ENCODE data around the gene LRRC3. TPM values are rescaled to one million over a fixed set of nuclear protein-coding genes. Genes with fewer than 3 reads are reported as not detected.

The LRRC3 gene
- polyA plus RNA-seq, 1 of the 3 experiments (the other 2 are of a cell fraction): 2.3 TPM

DNA sequence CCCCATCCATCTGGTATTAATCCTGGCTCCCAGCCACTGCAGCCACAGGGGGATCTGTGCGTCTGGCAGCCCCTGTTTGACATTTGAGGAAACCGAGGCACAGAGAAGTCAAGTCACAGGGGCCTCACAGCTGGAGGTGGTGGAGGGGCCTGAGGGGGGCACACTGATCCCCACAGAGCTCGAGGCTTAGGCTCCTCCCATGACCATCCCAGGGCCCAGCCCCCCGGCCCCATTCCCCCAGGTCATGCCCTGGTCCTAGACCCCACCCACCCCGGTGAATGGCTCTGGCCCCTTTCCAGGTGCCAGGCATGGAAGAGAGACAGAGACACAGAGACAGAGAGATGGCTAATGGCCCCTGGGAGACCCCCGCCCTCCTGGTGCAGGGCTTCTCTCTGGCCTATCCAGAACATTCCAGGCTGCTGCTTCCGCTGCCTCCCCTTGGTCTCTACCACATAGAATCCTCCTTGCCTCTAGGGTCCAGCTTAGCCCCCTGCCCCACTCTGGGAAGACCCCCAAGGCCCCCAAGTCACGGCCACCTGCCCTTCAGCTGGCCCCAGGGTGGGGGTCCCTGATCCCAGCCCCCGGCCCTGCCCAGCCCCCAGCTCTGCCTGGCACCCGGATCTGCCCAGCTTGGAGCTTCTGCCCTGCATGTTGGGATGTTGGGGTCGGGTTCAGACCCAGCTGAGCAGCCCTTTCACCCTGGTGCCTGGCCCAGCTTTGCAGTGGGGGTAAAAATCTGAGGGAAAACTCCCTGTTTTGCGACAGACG lies 29.2 kb upstream of the LRRC3 start:
- Histone ChIP-seq H3K4me2 (no peak overlapping the region), H3K27me3 (ENCODE audit: insufficient read depth) (no peaks in the 10 kb centered on the region)
- POLR2A ChIA-PET: interaction anchor here (0.5 kb wide), 1 partner anchor 386 kb away, joined by 3 read pairs; no protein-coding TSS in a partner anchor

More for the DNA sequence above, 29.2 kb upstream of the LRRC3 start:
- Histone ChIP-seq H3K9me3 (peaks cover 9% of the 10 kb centered on the region), H2AFZ (ENCODE audit: low read depth) (no peak overlapping the region), H3K4me3 (ENCODE audit: low read depth in 2 of 2, low read length in 1 of 2) (no peak overlapping the region), H3K79me2 (ENCODE audit: insufficient read depth) (no peaks in the 10 kb centered on the region), H3K36me3 (replicated peaks in 1 of 2; ENCODE audit: control insufficient read depth in 1 of 2, insufficient read depth in 2 of 2, low read length in 1 of 2) (no peaks in the 10 kb centered on the region), H4K20me1 (ENCODE audit: insufficient read depth) (no peaks in the 10 kb centered on the region), H3K4me1 (ENCODE audit: control insufficient read depth in 1 of 2, insufficient read depth in 2 of 2, low read depth in 1 of 2, low read length in 1 of 2) (peaks cover 0 to 3% of the 10 kb centered on the region in 2 experiments; a peak in 1 of 4 replicates), H3K9ac (no peak overlapping the region), H3K9me2 (no peaks in the 10 kb centered on the region), H3K27ac (ENCODE audit: low read depth in 2 of 2, low read length in 1 of 2) (no peak overlapping the region), H3F3A (replicated peaks; ENCODE audit: insufficient read depth) (peaks cover 10% of the 10 kb centered on the region)
- no peak for DNase-seq
- 39% methylated on average over 8 of the region's 13 CpGs for WGBS (ENCODE audit: low lambda C conversion rate)
- CTCF ChIA-PET: interaction anchor here (1.0 kb wide), 1 partner anchor 128 kb away, joined by 3 read pairs; no protein-coding TSS in a partner anchor
- TF ChIP-seq MEF2A (IDR thresholded peaks at IDR 0.05; ENCODE audit: borderline replicate concordance, low read depth) (no peak), CHD2 (IDR thresholded peaks at IDR 0.05; ENCODE audit: low read length, partially characterized antibody) (no peak), MXI1 (IDR thresholded peaks at IDR 0.05; ENCODE audit: low read depth, low read length) (no peak), TAF1 (IDR thresholded peaks at IDR 0.05; ENCODE audit: borderline replicate concordance, low read depth, low read length) (no peak), TEAD4 (IDR thresholded peaks at IDR 0.05; ENCODE audit: borderline replicate concordance, insufficient read depth) (no peak), JUND (IDR thresholded peaks at IDR 0.05) (no peak), TCF12 (IDR thresholded peaks at IDR 0.05) (no peak), ELF1 (IDR thresholded peaks at IDR 0.05) (no peak), FOXJ3 (CRISPR knock-in tag; IDR thresholded peaks at IDR 0.05) (no peak), FOSL2 (IDR thresholded peaks at IDR 0.05; ENCODE audit: borderline replicate concordance, low read depth) (no peak), NRF1 (IDR thresholded peaks at IDR 0.05; ENCODE audit: low read depth, low read length) (no peak), SIN3A (IDR thresholded peaks at IDR 0.05; ENCODE audit: borderline replicate concordance, low read depth, low read length) (no peak), YY1 (IDR thresholded peaks at IDR 0.05; ENCODE audit: low read depth) (no peak)
- TF ChIP-seq, protein P1, sequence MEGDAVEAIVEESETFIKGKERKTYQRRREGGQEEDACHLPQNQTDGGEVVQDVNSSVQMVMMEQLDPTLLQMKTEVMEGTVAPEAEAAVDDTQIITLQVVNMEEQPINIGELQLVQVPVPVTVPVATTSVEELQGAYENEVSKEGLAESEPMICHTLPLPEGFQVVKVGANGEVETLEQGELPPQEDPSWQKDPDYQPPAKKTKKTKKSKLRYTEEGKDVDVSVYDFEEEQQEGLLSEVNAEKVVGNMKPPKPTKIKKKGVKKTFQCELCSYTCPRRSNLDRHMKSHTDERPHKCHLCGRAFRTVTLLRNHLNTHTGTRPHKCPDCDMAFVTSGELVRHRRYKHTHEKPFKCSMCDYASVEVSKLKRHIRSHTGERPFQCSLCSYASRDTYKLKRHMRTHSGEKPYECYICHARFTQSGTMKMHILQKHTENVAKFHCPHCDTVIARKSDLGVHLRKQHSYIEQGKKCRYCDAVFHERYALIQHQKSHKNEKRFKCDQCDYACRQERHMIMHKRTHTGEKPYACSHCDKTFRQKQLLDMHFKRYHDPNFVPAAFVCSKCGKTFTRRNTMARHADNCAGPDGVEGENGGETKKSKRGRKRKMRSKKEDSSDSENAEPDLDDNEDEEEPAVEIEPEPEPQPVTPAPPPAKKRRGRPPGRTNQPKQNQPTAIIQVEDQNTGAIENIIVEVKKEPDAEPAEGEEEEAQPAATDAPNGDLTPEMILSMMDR (IDR thresholded peaks at IDR 0.05): no peak
- TF ChIP-seq, protein P2, sequence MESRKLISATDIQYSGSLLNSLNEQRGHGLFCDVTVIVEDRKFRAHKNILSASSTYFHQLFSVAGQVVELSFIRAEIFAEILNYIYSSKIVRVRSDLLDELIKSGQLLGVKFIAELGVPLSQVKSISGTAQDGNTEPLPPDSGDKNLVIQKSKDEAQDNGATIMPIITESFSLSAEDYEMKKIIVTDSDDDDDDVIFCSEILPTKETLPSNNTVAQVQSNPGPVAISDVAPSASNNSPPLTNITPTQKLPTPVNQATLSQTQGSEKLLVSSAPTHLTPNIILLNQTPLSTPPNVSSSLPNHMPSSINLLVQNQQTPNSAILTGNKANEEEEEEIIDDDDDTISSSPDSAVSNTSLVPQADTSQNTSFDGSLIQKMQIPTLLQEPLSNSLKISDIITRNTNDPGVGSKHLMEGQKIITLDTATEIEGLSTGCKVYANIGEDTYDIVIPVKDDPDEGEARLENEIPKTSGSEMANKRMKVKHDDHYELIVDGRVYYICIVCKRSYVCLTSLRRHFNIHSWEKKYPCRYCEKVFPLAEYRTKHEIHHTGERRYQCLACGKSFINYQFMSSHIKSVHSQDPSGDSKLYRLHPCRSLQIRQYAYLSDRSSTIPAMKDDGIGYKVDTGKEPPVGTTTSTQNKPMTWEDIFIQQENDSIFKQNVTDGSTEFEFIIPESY (IDR thresholded peaks at IDR 0.05; ENCODE audit: borderline replicate concordance, low read depth): no peak
- TF ChIP-seq, protein P3, sequence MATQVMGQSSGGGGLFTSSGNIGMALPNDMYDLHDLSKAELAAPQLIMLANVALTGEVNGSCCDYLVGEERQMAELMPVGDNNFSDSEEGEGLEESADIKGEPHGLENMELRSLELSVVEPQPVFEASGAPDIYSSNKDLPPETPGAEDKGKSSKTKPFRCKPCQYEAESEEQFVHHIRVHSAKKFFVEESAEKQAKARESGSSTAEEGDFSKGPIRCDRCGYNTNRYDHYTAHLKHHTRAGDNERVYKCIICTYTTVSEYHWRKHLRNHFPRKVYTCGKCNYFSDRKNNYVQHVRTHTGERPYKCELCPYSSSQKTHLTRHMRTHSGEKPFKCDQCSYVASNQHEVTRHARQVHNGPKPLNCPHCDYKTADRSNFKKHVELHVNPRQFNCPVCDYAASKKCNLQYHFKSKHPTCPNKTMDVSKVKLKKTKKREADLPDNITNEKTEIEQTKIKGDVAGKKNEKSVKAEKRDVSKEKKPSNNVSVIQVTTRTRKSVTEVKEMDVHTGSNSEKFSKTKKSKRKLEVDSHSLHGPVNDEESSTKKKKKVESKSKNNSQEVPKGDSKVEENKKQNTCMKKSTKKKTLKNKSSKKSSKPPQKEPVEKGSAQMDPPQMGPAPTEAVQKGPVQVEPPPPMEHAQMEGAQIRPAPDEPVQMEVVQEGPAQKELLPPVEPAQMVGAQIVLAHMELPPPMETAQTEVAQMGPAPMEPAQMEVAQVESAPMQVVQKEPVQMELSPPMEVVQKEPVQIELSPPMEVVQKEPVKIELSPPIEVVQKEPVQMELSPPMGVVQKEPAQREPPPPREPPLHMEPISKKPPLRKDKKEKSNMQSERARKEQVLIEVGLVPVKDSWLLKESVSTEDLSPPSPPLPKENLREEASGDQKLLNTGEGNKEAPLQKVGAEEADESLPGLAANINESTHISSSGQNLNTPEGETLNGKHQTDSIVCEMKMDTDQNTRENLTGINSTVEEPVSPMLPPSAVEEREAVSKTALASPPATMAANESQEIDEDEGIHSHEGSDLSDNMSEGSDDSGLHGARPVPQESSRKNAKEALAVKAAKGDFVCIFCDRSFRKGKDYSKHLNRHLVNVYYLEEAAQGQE (IDR thresholded peaks at IDR 0.05; ENCODE audit: low read depth, low read length): no peak
- TF ChIP-seq, protein P4, sequence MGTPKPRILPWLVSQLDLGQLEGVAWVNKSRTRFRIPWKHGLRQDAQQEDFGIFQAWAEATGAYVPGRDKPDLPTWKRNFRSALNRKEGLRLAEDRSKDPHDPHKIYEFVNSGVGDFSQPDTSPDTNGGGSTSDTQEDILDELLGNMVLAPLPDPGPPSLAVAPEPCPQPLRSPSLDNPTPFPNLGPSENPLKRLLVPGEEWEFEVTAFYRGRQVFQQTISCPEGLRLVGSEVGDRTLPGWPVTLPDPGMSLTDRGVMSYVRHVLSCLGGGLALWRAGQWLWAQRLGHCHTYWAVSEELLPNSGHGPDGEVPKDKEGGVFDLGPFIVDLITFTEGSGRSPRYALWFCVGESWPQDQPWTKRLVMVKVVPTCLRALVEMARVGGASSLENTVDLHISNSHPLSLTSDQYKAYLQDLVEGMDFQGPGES (IDR thresholded peaks at IDR 0.05; ENCODE audit: low read depth, low read length): no peak
- TF ChIP-seq, protein P5, sequence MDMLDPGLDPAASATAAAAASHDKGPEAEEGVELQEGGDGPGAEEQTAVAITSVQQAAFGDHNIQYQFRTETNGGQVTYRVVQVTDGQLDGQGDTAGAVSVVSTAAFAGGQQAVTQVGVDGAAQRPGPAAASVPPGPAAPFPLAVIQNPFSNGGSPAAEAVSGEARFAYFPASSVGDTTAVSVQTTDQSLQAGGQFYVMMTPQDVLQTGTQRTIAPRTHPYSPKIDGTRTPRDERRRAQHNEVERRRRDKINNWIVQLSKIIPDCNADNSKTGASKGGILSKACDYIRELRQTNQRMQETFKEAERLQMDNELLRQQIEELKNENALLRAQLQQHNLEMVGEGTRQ (IDR thresholded peaks at IDR 0.05; ENCODE audit: borderline replicate concordance, low read depth, low read length): no peak

Data from SK-N-SH (cell line).